Measurements from ENCODE around the gene ZC3H11A. TPM values are rescaled to one million over a fixed set of nuclear protein-coding genes. Genes with fewer than 3 reads are reported as not detected.

Gene ZC3H11A
- total RNA-seq (2022; extraction: Qiagen RNA extraction; ENCODE audit: low read depth): 45.2 to 52.4 TPM (median 48.9 TPM) in 5 replicates

GRCh38 chr1:203795441-203796235 is at the start of gene ZC3H11A, which contains the start of gene ZBED6:
TSS of gene ZC3H11A (plus strand) at chr1:203795623. CDS start at chr1:203817071, 21,448 bp downstream.
TSS of gene ZBED6 (plus strand) at chr1:203795623. CDS start at chr1:203797523, 1,900 bp downstream.

GRCh38 chr1:203765029-203765837 is 30.2 kb upstream of the ZC3H11A start, which contains the start of gene LAX1:
TSS of gene LAX1 (plus strand) at chr1:203765183. CDS start at chr1:203765566, 383 bp downstream.

Other genes starting within 250 kb of the ZC3H11A start
- 11.2 to 17.1 TPM (median 14.6 TPM) in 5 replicates for gene ATP2B4, start 168.8 kb upstream of the ZC3H11A start, total RNA-seq (2022; extraction: Qiagen RNA extraction; ENCODE audit: low read depth)
- not detected in 5 replicates for gene LAX1, start 30.4 kb upstream of the ZC3H11A start, total RNA-seq (2022; extraction: Qiagen RNA extraction; ENCODE audit: low read depth)
- 2.4 to 7.5 TPM (median 6.1 TPM) in 5 replicates for gene ZBED6, start within 50 bp of the ZC3H11A start, total RNA-seq (2022; extraction: Qiagen RNA extraction; ENCODE audit: low read depth)
- gene SNRPE, start 66.0 kb downstream of the ZC3H11A start, total RNA-seq (2022; extraction: Qiagen RNA extraction; ENCODE audit: low read depth): 189 to 278 TPM (median 236 TPM) in 5 replicates

All from A549 treated with DMSO at 1 μM for 4 hours (cell line).